Measurements from ENCODE around the gene MOSPD3.
"Not testable (repeated sequence)": the region's sequence is repeated elsewhere in the genome, so short reads cannot be mapped to it uniquely, and the experiment has no call there.

MOSPD3 gene, protein sequence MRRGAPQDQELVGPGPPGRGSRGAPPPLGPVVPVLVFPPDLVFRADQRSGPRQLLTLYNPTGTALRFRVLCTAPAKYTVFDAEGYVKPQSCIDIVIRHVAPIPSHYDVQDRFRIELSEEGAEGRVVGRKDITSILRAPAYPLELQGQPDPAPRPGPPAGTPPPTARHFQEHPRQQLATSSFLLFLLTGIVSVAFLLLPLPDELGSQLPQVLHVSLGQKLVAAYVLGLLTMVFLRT

DNA sequence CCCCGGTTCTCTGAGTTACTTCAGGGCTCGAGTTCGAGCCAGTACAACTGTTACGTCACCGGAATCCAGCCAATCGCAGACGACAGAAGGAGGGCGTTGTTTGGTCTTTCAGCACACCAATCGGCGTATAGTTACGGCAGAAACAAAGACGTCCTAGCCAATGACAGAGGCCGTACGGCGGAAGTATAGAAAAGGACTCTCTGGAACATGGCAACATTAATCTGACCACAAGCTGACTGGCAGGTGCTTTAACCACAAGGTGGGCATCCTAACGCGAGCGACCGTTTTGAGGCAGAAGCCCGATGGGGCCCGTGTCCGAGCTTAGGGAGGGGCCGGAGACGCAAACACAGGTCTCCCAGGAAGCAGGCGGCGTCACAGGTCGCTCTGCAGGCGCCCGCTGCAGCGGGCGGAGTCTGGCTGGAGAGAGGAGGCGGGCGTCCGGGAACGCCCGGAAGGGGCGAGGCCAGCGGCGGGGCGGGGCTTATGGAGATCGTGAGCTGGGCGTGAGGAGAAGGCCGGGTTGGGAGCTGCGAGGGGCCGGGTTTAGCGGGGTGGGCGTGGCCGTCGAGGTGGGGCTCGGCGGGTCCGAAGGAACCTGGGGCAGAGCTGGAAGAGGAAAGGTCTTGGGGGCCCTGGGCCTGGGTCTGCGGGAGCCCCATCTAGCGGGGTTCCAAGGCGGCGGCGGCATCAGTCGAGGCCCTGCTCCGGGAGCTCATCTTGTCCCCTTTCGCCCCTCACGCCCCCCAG, at the start of gene MOSPD3:
TSS of gene MOSPD3 (plus strand) at position 558 of the 747 bp plus-strand sequence. CDS start 252 bp downstream, outside the sequence.
- FAIRE-seq (no peak), DNase-seq (ENCODE audit: insufficient read length, low spot score) (peak; percentile 95)

DNA sequence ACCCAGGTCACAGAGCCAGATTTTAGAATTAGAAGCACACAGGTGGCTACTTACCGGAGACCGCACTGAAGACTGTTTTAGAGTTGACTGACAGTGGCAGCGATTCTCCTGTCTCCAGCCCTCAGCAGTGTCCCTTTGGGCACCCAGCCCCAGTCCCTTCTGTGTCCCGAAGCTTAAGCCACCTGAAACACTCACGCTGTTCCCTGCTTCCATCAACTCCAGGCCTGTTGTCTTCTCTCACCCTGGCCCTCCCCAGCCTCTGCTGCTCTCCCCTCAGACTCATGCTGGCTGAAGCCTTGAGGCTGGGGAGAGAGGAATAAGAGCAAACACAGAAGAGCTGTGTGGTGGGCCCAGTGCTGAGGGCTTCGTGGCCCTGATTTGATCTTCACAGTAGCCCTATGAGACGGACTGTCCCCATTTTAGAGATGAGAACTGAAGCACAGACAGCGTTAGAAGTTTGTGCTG, 49.2 kb upstream of the MOSPD3 start:
- no peak for DNase-seq (ENCODE audit: insufficient read length, low spot score)
- no peak for FAIRE-seq

- FAIRE-seq (no peak), DNase-seq (ENCODE audit: insufficient read length, low spot score) (peak; percentile 70)
Measured at GRCh38 chr7:100563809-100564400, 48.4 kb upstream of the MOSPD3 start.

- not testable (repeated sequence) for DNase-seq (ENCODE audit: insufficient read length, low spot score); FAIRE-seq
Measured at GRCh38 chr7:100564405-100564804, 47.9 kb upstream of the MOSPD3 start.

DNA sequence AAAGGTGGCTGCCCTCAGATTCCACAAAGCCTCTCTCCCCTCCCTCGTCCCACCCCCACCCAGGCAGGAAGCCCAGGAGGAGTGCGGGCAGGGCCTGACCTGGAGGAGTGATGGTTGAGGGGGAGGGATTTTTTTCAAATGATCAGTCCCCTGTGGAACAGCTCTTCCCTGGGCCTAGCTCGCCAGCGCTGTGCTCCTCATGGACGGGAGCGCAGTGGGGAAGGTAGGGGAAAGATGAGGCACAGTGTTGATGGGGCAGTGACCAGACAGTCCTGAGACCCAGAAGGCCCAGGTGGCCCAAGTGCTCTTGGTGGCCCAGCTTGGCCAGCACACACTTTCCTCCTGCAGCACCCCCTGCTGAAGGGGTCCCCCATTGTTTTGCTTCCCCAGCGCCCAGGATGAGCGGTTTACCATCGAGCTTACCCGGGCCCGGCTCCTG, 47.2 kb upstream of the MOSPD3 start:
- no peak for DNase-seq (ENCODE audit: insufficient read length, low spot score)
- FAIRE-seq, result no peak

- no peak for DNase-seq (ENCODE audit: insufficient read length, low spot score)
- FAIRE-seq, result no peak
Measured at GRCh38 chr7:100566018-100566531, 46.3 kb upstream of the MOSPD3 start.

- DNase-seq (ENCODE audit: insufficient read length, low spot score) (no peak), FAIRE-seq (no peak)
Measured at GRCh38 chr7:100567031-100567730, 45.2 kb upstream of the MOSPD3 start.

GRCh38 chr7:100567751-100568175, 44.6 kb upstream of the MOSPD3 start:
- DNase-seq (ENCODE audit: insufficient read length, low spot score) (no peak), FAIRE-seq (no peak)

DNA sequence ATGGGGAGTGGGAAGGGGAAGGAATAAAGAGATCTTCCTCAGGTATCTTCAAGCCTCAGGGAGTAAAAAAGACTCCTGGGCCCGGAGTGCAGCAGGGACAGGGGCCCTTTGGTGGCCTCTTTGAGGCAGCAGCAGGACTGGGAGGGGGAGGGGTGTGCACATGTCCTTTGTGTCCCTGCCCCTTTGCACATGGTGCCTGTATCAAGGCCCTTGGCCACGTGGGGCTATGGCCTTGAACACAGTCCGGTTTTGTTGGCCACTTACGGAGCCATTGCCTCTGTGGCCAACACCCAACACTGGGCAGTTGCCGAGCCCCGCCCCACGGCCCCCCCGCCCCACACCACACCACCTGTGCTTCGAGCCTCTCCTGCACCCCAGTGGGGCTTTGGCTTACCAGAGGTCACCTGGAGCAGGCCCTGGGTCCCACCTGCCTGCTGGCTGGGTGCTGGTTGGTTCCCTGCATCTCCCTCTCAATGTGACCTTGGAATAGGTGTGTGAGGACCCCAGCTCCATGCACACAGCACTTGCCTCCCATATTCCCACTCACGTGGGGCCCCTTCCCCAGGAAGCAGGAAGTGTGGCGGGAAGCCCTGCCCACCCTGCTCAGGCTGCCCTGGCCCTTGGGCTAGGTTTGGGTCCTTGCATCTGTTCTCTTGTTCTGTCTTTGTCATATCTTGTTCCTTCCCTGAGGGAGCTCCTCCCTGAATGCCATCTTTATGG, 44.0 kb upstream of the MOSPD3 start:
- FAIRE-seq (no peak), DNase-seq (ENCODE audit: insufficient read length, low spot score) (no peak)

DNA sequence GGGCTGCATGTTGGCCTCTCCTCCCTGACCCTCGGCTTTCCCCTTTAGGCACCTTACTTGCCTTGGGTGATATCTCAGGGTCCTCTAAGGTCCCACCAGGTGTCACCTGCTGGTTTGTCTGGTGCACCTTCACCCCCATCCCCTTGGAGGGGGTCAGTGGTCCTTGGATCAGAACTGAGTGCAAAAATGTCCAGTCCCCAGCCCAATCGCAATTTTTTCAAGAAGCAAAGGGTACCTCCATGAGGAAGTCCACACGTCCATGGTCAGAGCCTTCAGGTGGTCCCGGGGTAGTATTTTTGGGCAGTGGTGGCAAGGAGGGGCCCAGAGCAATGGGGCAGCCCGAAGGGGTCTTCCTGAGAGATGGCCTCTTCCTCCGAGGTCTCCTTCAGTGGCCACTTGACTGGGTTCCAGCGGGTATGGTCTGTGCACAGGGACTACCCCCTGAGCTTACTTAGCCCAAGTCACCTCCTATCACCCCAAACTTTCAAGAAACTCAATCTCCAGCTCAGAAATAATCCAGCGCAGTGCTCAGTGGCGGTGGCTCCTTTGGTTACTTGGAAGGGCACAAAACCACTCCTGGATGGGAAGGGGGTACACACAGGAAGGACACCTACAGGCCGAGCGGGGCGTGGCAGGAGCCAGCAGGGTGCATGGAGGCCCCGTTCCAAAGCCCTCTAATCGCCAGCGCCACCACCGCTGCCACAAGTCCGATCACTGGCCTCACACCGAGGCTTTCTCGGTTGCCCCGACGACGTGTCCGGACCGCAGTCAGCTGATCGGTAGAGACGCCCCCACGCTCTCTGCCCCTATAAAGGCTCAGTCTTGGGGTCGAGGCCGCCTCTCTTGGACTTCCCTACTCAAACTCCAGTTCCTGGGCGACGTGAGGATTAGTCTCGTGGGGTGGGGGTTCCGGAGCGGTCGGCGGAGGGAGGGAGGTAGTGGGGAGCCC, 43.2 kb upstream of the MOSPD3 start:
- DNase-seq (ENCODE audit: insufficient read length, low spot score), result no peak
- FAIRE-seq, result no peak

DNA sequence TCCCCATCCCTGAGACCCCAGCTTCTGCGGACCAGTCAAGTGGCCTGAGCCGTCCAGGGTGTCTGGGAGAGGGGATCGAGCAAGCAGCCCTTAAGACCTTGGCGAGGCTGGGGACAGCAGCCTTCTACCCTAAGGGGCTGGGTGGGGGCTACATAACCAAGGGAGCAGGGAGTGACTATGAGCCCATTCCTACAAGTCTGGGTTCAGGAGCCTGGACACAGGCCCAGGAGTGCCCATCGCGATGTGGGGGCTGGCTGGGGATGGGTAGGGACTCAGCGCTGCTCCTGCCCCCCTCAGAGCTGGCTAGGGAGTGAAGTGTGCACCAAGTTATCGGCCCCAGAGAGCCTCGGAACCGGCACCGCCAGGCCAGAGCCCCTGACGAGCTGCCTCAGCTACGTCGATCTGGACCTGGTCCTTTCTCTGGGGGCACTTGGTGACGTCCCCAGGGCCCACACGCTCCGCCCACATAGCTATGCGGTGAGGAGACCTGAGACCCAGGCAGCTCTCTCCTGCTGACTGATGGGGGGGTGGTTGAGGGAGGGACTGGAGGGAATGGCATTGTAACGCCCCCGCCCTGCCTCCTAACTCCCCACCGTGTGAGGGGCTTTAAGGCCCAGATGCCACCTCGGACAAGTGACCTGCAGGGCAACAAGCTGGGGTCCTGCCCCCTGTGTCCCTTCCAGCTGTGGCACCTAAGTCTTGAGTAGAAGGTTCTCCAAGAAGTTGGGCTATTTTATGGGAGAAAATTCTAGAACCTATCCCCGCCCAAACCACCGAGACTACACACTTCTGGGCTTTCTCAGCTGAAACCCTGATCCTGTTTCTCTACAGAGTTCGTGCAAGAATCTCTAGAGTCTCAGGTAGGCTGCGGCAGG, 41.1 kb upstream of the MOSPD3 start:
- DNase-seq (ENCODE audit: insufficient read length, low spot score), result no peak
- FAIRE-seq, result no peak

DNA sequence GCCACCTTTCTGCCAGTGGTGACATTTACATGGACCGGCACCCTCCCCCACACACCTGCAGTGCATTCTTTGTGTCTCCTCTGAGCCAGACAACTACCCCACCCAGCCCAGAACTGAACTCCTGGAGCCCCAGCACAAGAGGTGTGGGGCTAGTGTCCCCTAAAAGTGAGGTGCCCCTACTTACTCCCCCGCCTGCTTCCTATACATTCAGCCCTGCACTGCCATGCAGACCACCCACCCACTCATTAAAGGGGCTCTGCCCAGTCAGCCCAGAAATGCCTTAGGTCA, 40.6 kb upstream of the MOSPD3 start:
- FAIRE-seq (no peak), DNase-seq (ENCODE audit: insufficient read length, low spot score) (no peak)

- no peak for DNase-seq (ENCODE audit: insufficient read length, low spot score)
- FAIRE-seq, result no peak
Measured at GRCh38 chr7:100572281-100572948, 39.9 kb upstream of the MOSPD3 start.

GRCh38 chr7:100572949-100573675, 39.2 kb upstream of the MOSPD3 start:
- DNase-seq (ENCODE audit: insufficient read length, low spot score), result no peak
- no peak for FAIRE-seq

- FAIRE-seq (no peak), DNase-seq (ENCODE audit: insufficient read length, low spot score) (no peak)
Measured at GRCh38 chr7:100573691-100574361, 38.5 kb upstream of the MOSPD3 start, which contains the start of gene SAP25. Gene SAP25, minus strand, starts transcription at chr7:100573900. Its CDS starts 158 bp downstream, at chr7:100573742.
